ENCODE results near the gene GPR37. TPM values are rescaled to one million over a fixed set of nuclear protein-coding genes. Genes with fewer than 3 reads are reported as not detected.

The GPR37 gene
- total RNA-seq, 4 donors from 2014 or later = 3.1 to 6.9 (median 6.1) TPM

DNA sequence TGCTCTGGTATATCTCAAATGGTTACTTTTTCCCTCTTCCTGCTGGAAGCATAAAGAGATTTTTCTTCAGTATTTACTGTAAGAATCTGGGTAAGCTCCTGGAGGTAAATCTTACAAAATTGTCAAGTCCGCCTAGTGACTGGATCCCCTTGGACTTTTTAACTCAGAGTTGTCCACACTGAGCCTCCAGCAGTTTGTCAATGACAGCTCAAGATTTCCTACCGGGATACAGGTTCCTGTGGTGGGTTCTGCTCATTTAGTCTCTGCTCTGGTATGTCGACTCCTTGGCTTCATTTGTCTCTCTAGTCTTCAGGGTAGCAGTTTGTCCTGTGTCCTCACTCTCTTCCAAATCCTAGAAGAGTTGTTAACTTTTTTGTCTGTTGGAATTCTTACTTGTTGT is 27.0 kb downstream of the GPR37 start:
- WGBS = 76% methylated on average over 3 of the region's 3 CpGs
- TF ChIP-seq POLR2A (IDR thresholded peaks at IDR 0.05) (no peak), POLR2AphosphoS5 (IDR thresholded peaks at IDR 0.05) (no peak), EP300 (IDR thresholded peaks at IDR 0.05) (no peak)
- TF ChIP-seq, protein P1, sequence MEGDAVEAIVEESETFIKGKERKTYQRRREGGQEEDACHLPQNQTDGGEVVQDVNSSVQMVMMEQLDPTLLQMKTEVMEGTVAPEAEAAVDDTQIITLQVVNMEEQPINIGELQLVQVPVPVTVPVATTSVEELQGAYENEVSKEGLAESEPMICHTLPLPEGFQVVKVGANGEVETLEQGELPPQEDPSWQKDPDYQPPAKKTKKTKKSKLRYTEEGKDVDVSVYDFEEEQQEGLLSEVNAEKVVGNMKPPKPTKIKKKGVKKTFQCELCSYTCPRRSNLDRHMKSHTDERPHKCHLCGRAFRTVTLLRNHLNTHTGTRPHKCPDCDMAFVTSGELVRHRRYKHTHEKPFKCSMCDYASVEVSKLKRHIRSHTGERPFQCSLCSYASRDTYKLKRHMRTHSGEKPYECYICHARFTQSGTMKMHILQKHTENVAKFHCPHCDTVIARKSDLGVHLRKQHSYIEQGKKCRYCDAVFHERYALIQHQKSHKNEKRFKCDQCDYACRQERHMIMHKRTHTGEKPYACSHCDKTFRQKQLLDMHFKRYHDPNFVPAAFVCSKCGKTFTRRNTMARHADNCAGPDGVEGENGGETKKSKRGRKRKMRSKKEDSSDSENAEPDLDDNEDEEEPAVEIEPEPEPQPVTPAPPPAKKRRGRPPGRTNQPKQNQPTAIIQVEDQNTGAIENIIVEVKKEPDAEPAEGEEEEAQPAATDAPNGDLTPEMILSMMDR (IDR thresholded peaks at IDR 0.05) = no peak
- Histone ChIP-seq H3K27me3 (no peaks in the 10 kb centered on the region), H3K4me1 (no peaks in the 10 kb centered on the region), H3K27ac (no peak overlapping the region), H3K4me3 (no peak overlapping the region), H3K36me3 (no peaks in the 10 kb centered on the region), H3K9me3 (no peaks in the 10 kb centered on the region)
- no peak for DNase-seq (ENCODE audit: low spot score in 2 of 2)

DNA sequence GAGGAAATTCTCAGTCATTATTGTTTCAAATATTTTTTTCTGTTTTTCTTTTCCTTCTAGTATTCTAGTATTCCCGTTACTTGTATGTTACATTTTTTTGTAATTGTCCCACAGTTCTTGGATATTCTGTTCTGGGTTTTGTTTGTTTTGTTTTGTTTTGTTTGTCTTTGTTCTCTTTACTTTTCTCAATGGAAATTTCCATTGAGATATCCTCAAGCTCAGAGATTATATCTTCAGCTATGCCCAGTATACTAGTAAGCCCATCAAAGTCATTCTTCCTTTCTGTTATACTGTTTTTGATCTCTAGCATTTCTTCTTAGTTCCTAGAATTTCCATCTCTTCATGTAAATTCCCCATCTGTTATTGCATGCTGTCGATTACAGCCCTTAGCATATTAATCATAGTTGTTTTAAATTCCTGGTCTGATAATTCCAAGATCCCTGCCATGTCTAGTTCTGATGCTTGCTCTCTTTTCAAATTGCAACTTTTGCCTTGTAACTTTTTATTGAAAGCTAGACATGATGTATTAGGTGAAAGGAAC is 27.8 kb downstream of the GPR37 start:
- Histone ChIP-seq H3K9me3 (no peaks in the 10 kb centered on the region), H3K27ac (no peak overlapping the region), H3K36me3 (no peaks in the 10 kb centered on the region), H3K4me1 (no peaks in the 10 kb centered on the region), H3K27me3 (no peaks in the 10 kb centered on the region), H3K4me3 (no peak overlapping the region)
- WGBS = 81% methylated on average over 2 of the region's 2 CpGs
- no peak for DNase-seq (ENCODE audit: low spot score in 2 of 2)
- TF ChIP-seq EP300 (IDR thresholded peaks at IDR 0.05) (no peak), POLR2AphosphoS5 (IDR thresholded peaks at IDR 0.05) (no peak), POLR2A (IDR thresholded peaks at IDR 0.05) (no peak)
- TF ChIP-seq, protein P1 (IDR thresholded peaks at IDR 0.05) = no peak

DNA sequence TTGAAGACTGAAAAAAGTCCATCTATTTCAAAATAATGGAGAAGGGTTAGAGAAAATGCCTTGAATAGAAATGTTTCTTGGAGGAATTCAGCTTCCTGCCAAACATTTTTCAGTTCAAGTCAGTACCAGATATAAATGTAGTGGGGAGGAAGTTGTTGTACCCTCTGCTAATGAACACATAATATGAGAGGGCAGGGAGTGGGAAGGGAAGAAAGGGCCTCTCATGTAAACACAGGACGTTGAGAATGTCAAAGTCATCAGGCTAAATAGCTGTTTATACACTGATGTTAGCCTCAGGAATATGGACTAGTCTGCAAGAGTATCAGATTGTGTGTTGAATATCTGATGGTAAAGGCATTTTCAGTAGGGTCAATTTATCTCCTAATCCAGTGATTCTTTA is 37.0 kb downstream of the GPR37 start:
- no peaks in the 10 kb centered on the region for H3K4me1 ChIP-seq
- no peak for DNase-seq (ENCODE audit: low spot score in 2 of 2)
- no peaks in the 10 kb centered on the region for H3K9me3 ChIP-seq
- no peaks in the 10 kb centered on the region for H3K27me3 ChIP-seq
- TF ChIP-seq, protein P1 (IDR thresholded peaks at IDR 0.05) = no peak
- TF ChIP-seq EP300 (IDR thresholded peaks at IDR 0.05) (no peak), POLR2A (IDR thresholded peaks at IDR 0.05) (no peak)
- no peak overlapping the region for H3K27ac ChIP-seq
- H3K36me3 ChIP-seq = no peaks in the 10 kb centered on the region
- H3K4me3 ChIP-seq = no peak overlapping the region
- WGBS = 5% methylated on average over 1 of the region's 1 CpG

DNA sequence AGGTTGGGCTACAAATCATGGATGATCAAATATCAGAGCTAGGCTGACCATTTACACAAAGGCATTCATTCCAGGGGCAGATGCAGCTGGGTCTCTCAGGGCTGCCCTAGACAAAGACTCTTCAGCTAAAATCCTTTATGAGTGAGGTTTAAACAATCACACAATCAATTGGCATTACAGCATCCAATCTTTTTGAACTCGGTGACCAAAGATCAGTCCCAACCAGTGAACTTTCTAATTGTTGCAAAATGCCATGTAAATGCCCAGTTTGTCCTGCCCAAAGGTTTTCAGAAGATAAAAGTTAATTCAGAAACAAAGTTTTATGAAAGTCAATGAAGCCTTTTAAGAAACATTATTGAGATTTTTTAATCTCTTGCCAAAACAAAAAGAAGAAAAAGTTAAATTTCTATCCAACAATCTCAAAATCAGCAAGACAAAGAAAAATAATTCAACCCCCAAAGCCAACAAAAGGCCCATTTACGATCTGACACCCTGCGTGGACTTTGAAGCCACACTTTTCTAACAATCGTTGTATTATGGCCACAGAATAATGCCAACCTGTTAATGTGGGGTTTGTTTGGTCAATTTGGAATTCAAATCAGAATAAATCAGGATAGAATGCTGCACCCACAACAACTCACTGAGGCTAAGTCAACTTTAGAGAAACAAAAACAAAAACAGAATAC is 40.9 kb downstream of the GPR37 start:
- Histone ChIP-seq H3K4me1 (no peaks in the 10 kb centered on the region), H3K36me3 (no peaks in the 10 kb centered on the region), H3K27me3 (no peaks in the 10 kb centered on the region), H3K4me3 (no peak overlapping the region), H3K27ac (no peak overlapping the region), H3K9me3 (no peaks in the 10 kb centered on the region)
- no peak for DNase-seq (ENCODE audit: low spot score in 2 of 2)
- TF ChIP-seq POLR2AphosphoS5 (IDR thresholded peaks at IDR 0.05) (no peak), EP300 (IDR thresholded peaks at IDR 0.05) (no peak), POLR2A (IDR thresholded peaks at IDR 0.05) (no peak)
- TF ChIP-seq, protein P1 (IDR thresholded peaks at IDR 0.05) = no peak
- 65% methylated on average over 4 of the region's 4 CpGs for WGBS

DNA sequence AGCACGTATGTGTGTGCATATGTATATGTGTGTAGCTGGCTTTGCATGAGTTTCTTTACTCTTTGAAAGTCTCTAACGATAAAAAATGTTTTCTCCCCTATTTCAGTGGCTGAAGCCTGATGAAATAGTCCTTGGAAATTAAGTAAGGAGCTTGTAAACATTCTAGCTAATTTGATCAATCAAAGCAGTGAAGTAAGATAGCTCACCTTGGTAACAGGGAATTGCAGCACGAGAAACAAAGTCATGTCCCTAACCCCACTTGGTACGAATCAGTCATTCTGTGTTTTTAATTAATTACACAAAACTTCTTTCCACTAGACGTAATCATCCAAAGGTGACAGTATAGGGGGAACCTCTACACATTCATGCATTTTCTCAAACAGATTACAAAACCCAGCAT is 41.5 kb downstream of the GPR37 start:
- Histone ChIP-seq H3K36me3 (no peaks in the 10 kb centered on the region), H3K9me3 (no peaks in the 10 kb centered on the region), H3K4me3 (no peak overlapping the region), H3K27me3 (no peaks in the 10 kb centered on the region), H3K4me1 (no peaks in the 10 kb centered on the region), H3K27ac (no peak overlapping the region)
- TF ChIP-seq POLR2A (IDR thresholded peaks at IDR 0.05) (no peak), EP300 (IDR thresholded peaks at IDR 0.05) (no peak), POLR2AphosphoS5 (IDR thresholded peaks at IDR 0.05) (no peak)
- TF ChIP-seq, protein P1 (IDR thresholded peaks at IDR 0.05) = no peak
- whole genome bisulfite sequencing = 74% methylated on average over 5 of the region's 5 CpGs
- DNase-seq (ENCODE audit: low spot score in 2 of 2) = no peak

All from suprapubic skin (tissue), 4 donors.